K562 (cell line): Measurements from ENCODE around the gene ENDOV. TPM values are rescaled to one million over a fixed set of nuclear protein-coding genes. Genes with fewer than 3 reads are reported as not detected.

Source experiments
- ARHGAP35 ChIP-seq: fragments of 450-650 bp; IDR thresholded peaks from 2 replicates; pipeline ENCODE4 v1.6.1; 2018; ENCODE audit not compliant: partially characterized antibody
- CBFA2T3 ChIP-seq: fragments of 450-650 bp; IDR thresholded peaks from 2 replicates; pipeline ENCODE4 v1.6.1; 2017
- CREBBP ChIP-seq: IDR thresholded peaks from one replicate; pipeline ENCODE4 v1.6.1; 2012; ENCODE audit warnings: low read depth, mild to moderate bottlenecking, control low read depth, inconsistent platforms, low read length
- E2F4 ChIP-seq: sonication (generic); formaldehyde crosslinking; IDR thresholded peaks from 2 replicates; pipeline ENCODE4 v1.8.0; 2022; ENCODE audit warnings: mild to moderate bottlenecking, low read depth, missing genetic modification reagents
- E2F6 ChIP-seq, 2 experiments: IDR thresholded peaks; 2 replicates each; pipeline ENCODE4 v1.6.1; 2011; ENCODE audit warnings: borderline replicate concordance in 1 of 2, control low read depth in 1 of 2, low read depth in 1 of 2, low read length in 1 of 2, mild to moderate bottlenecking in 1 of 2, mixed read lengths in 1 of 2, moderate library complexity in 1 of 2; ENCODE audit not compliant: insufficient read depth in 1 of 2, insufficient read length in 1 of 2, poor library complexity in 1 of 2, severe bottlenecking in 1 of 2; ENCODE audit errors: extremely low read depth in 1 of 2
- JUN ChIP-seq, 2 experiments: sonication (generic) in 1 of 2; formaldehyde crosslinking in 1 of 2; IDR thresholded peaks; 2 replicates each; pipeline versions ENCODE4 v1.6.1 to v1.8.0; 2012 to 2022; ENCODE audit warnings: borderline replicate concordance in 2 of 2, mild to moderate bottlenecking in 2 of 2, improper control_type of control experiment in 1 of 2, low read depth in 1 of 2, low read length in 1 of 2, missing genetic modification reagents in 1 of 2
- NCOA6 ChIP-seq: fragments of 450-650 bp; IDR thresholded peaks from 2 replicates; pipeline ENCODE4 v1.6.1; 2017; ENCODE audit warnings: mild to moderate bottlenecking
- PRPF4 ChIP-seq: fragments of 200-400 bp; formaldehyde crosslinking; IDR thresholded peaks from one replicate; pipeline ENCODE4 v1.6.1; 2017; ENCODE audit warnings: low read length, low read depth, mild to moderate bottlenecking; ENCODE audit not compliant: insufficient read depth, poor library complexity, severe bottlenecking
- SMARCA4 ChIP-seq: fragments of 450-650 bp; IDR thresholded peaks from 2 replicates; pipeline ENCODE4 v1.6.1; 2016
- TARDBP ChIP-seq: fragments of 450-650 bp; IDR thresholded peaks from 2 replicates; pipeline ENCODE4 v1.6.1; 2016
- TEAD1 ChIP-seq, 2 experiments: fragments of 450-650 bp in 1 of 2; sonication (generic) in 1 of 2; formaldehyde crosslinking; IDR thresholded peaks; 2 replicates each; pipeline versions ENCODE4 v1.4.0 to v1.8.0; 2020 to 2022; ENCODE audit warnings: mild to moderate bottlenecking in 2 of 2, missing genetic modification reagents in 1 of 2
- ZBTB7A ChIP-seq: IDR thresholded peaks from 2 replicates; pipeline ENCODE4 v1.6.1; 2011; ENCODE audit warnings: low read depth, mild to moderate bottlenecking, low read length, moderate library complexity, borderline replicate concordance; ENCODE audit not compliant: control insufficient read depth
- ZNF668 ChIP-seq: fragments of 250-450 bp; sonication (Bioruptor Pico); IDR thresholded peaks from 2 replicates; pipeline ENCODE4 v1.8.0; 2022; ENCODE audit warnings: mild to moderate bottlenecking, inconsistent platforms
- ZNF740 ChIP-seq, 3 experiments: fragments of 200-800 bp in 1 of 3; sonication (Bioruptor generic) in 1 of 3; sonication (generic) in 1 of 3; formaldehyde crosslinking in 1 of 3; IDR thresholded peaks; 2 replicates each; pipeline versions ENCODE4 v1.6.1 to v1.8.0; 2016 to 2022; ENCODE audit warnings: mild to moderate bottlenecking in 2 of 3, missing compliant biosample characterization in 2 of 3, missing genetic modification characterization in 2 of 3, missing genetic modification reagents in 1 of 3
- polyA plus RNA-seq, 8 experiments: library from polyadenylated mRNA; depleted of rRNA in 4 of 8; stranded (reverse) in 5 of 8; unstranded in 3 of 8; fragments of >200 nt; fragmentation: Nextera tagmentation in 2 of 8; fragmentation: Illumina TruSeq in 1 of 8; extraction: Ambion mirVana in 2 of 8; extraction: Trizol in 1 of 8; gene quantifications; 2 replicates each; pipeline versions ENCODE4 v1.2.1 to v1.2.3, GENCODE V29; 2011 to 2014; ENCODE audit warnings: inconsistent platforms in 1 of 8, missing spikeins in 1 of 8
- total RNA-seq, 7 experiments: library from RNA; depleted of rRNA in 6 of 7; stranded (reverse); fragments of >200 nt in 6 of 7; fragmentation: Illumina TruSeq in 2 of 7; extraction: Trizol in 2 of 7; gene quantifications; 2 replicates each; pipeline versions ENCODE4 v1.2.1 to v1.2.3, GENCODE V29; 2011 to 2021; ENCODE audit warnings: low replicate concordance in 1 of 7
- TF ChIP-seq, protein P1 (sequence below): sonication (generic); formaldehyde crosslinking; IDR thresholded peaks from 2 replicates; pipeline ENCODE4 v1.8.1; 2023; ENCODE audit warnings: mild to moderate bottlenecking, missing genetic modification reagents
- TF ChIP-seq, protein P2 (sequence below): fragments of 450-650 bp; IDR thresholded peaks from 2 replicates; pipeline ENCODE4 v1.6.1; 2016; ENCODE audit warnings: borderline replicate concordance

ENDOV gene
- total and polyA plus RNA-seq, 9 of the 15 experiments (the other 6 are each of a cell fraction or from before 2014, with no cell fraction given): 1.2 to 8.2 (median 3.7) TPM

DNA sequence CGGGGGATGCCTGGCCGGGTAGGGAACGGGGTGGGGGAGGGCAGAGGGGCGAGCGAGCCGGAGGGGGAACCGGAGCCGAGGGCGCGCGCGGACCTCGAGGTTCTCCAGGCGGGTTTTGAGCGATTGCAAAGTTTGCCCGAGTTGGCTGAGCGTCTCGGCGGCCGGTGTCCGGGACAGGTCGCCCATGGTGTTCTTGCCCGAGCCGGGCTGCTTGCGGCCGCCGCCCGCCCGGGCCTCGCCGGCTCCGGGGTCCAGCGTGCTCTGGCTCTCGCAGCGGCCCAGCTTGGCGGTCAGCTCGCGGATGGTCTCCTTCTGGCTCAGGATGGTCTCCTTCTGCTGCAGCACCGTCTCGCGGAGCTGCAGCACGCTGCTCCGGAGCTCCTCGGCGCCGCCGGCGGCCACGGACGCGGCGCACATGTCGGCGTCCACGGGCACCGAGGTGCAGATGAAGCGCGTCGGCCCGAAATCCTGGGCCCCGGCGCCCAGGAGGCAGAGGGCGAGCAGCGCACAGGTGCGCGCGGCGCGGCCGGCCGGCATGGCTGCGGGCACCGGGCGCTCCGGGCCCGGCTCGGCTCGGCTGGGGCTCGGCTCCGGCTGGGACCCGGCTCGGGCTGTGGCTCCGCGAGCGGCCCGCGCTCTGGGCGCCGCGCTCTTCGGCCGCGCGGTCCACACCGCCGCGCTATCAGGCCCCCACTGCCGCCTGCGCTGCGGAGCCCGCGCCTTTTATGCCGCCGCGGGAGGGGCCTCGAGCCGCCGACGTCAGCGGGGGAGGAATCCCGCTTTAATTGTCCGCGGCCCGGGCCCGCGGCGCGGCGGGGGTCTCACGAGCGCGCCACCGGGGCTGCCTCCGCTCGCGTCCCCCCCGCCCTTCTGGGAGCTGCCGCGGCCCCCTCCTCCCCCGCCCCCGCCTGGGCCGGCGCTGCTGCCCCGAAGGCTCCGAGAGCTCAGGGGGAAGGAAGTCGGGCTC lies 61.2 kb downstream of the ENDOV start, which contains the start of gene NPTX1 (continued):
- TF ChIP-seq PRPF4: no peak
- no peak for TF ChIP-seq ZNF668 (CRISPR knock-in tag)
- no peak for TF ChIP-seq TEAD1 (CRISPR knock-in tag; IDR thresholded peaks at IDR 0.05)
- TF ChIP-seq CBFA2T3: no peak
- no peak for TF ChIP-seq CREBBP
- no peak for TF ChIP-seq ZNF740 (CRISPR knock-in tag; IDR thresholded peaks at IDR 0.05)
- no peak for TF ChIP-seq ZNF740 (tag; IDR thresholded peaks at IDR 0.05)
- no peak for TF ChIP-seq E2F4 (CRISPR knock-in tag)
- TF ChIP-seq, protein P1, sequence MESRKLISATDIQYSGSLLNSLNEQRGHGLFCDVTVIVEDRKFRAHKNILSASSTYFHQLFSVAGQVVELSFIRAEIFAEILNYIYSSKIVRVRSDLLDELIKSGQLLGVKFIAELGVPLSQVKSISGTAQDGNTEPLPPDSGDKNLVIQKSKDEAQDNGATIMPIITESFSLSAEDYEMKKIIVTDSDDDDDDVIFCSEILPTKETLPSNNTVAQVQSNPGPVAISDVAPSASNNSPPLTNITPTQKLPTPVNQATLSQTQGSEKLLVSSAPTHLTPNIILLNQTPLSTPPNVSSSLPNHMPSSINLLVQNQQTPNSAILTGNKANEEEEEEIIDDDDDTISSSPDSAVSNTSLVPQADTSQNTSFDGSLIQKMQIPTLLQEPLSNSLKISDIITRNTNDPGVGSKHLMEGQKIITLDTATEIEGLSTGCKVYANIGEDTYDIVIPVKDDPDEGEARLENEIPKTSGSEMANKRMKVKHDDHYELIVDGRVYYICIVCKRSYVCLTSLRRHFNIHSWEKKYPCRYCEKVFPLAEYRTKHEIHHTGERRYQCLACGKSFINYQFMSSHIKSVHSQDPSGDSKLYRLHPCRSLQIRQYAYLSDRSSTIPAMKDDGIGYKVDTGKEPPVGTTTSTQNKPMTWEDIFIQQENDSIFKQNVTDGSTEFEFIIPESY (CRISPR knock-in tag): 0 out of 2 replicates have a peak, but pooled peaks have one; percentile 38
- no peak for TF ChIP-seq SMARCA4
- TF ChIP-seq ZBTB7A: peak; percentile 27; the same call in 1 of the 2 replicates
- TF ChIP-seq NCOA6: no peak
- TF ChIP-seq E2F6 (IDR thresholded peaks at IDR 0.05; ENCODE audit: borderline replicate concordance in 1 of 2, extremely low read depth in 1 of 2, insufficient read depth in 1 of 2, insufficient read length in 1 of 2, low read depth in 1 of 2, low read length in 1 of 2, poor library complexity in 1 of 2, severe bottlenecking in 1 of 2): peak in 1 of 2 experiments; percentile 92
- no peak for TF ChIP-seq JUN (IDR thresholded peaks at IDR 0.05; ENCODE audit: borderline replicate concordance, low read depth, low read length)
- no peak for TF ChIP-seq JUN (CRISPR knock-in tag; IDR thresholded peaks at IDR 0.05; ENCODE audit: borderline replicate concordance)
- TF ChIP-seq TARDBP: no peak
- no peak for TF ChIP-seq ARHGAP35
- TF ChIP-seq, protein P2, sequence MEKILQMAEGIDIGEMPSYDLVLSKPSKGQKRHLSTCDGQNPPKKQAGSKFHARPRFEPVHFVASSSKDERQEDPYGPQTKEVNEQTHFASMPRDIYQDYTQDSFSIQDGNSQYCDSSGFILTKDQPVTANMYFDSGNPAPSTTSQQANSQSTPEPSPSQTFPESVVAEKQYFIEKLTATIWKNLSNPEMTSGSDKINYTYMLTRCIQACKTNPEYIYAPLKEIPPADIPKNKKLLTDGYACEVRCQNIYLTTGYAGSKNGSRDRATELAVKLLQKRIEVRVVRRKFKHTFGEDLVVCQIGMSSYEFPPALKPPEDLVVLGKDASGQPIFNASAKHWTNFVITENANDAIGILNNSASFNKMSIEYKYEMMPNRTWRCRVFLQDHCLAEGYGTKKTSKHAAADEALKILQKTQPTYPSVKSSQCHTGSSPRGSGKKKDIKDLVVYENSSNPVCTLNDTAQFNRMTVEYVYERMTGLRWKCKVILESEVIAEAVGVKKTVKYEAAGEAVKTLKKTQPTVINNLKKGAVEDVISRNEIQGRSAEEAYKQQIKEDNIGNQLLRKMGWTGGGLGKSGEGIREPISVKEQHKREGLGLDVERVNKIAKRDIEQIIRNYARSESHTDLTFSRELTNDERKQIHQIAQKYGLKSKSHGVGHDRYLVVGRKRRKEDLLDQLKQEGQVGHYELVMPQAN: no peak
- TF ChIP-seq, all 486 proteins: peak for 3
